Right atrium auricular region (tissue), 2 donors: ENCODE measurements around the gene TXNRD3. TPM values are rescaled to one million over a fixed set of nuclear protein-coding genes. Genes with fewer than 3 reads are reported as not detected.

Experiments used
- DNase-seq: peaks from one replicate; pipeline ENCODE4 v3.0.0-alpha.2; 2019; ENCODE audit warnings: low spot score
- H3K27ac ChIP-seq, 2 donors: fragments of 200-600 bp; sonication (generic); 1 replicate in 1 of 2; 2 replicates in 1 of 2; pipeline ENCODE4 v1.5.1; 2016 to 2019
- H3K27me3 ChIP-seq, 2 donors: fragments of 200-600 bp; sonication (generic); one replicate each; pipeline versions ENCODE4 v1.5.1 to v1.6.0; 2017 to 2019
- H3K36me3 ChIP-seq: fragments of 200-600 bp; sonication (generic); one replicate; pipeline ENCODE4 v1.5.1; 2016
- H3K4me1 ChIP-seq, 2 donors: fragments of 200-600 bp; sonication (generic); one replicate each; pipeline versions ENCODE4 v1.5.1 to v1.6.0; 2017 to 2019
- H3K4me3 ChIP-seq, 2 donors: fragments of 200-600 bp; sonication (generic); 1 replicate in 1 of 2; 2 replicates in 1 of 2; pipeline ENCODE4 v1.5.1; 2017 to 2019; ENCODE audit warnings: mild to moderate bottlenecking in 1 of 2, moderate library complexity in 1 of 2
- H3K9me3 ChIP-seq, 2 donors: fragments of 200-600 bp; sonication (generic); one replicate each; pipeline ENCODE4 v1.5.1; 2019
- total RNA-seq, 2 donors: library from RNA; depleted of rRNA; stranded (reverse); fragments of >200 nt; gene quantifications; one replicate each; pipeline ENCODE4 v1.1.0, GENCODE V29; 2016
- TF ChIP-seq, protein P1 (sequence below), 2 donors: fragments of 200-600 bp; sonication (generic); IDR thresholded peaks; one replicate each; pipeline ENCODE4 v1.5.1; 2019; ENCODE audit warnings: antibody characterized with exemption in 2 of 2

Gene TXNRD3
- total RNA-seq, 2 donors from 2014 or later: 5.0 to 6.8 TPM

DNA sequence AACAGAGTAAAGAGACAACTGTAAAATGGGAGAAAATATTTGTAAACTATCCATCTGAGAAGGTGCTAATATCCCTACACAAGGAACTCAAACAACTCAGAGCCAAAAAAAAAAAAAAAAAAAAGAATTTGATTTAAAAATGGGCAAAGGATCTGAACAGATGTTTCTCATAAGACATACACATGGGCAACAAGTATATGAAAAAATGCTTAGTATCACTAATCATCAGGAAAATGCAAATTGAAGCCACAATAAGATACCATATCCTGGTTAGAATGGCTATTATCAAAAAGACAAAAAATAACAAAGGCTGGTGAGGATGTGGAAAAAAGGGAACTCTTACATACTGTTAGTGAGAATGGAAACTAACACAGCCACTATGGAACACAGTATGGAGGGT is 36.2 kb downstream of the TXNRD3 start:
- H3K27me3 ChIP-seq: no peaks in the 10 kb centered on the region
- H3K4me1 ChIP-seq: peaks cover 0 to 7% of the 10 kb centered on the region in 2 donors
- no peak overlapping the region for H3K4me3 ChIP-seq
- DNase-seq: no peak
- no peaks in the 10 kb centered on the region for H3K9me3 ChIP-seq
- TF ChIP-seq, protein P1, sequence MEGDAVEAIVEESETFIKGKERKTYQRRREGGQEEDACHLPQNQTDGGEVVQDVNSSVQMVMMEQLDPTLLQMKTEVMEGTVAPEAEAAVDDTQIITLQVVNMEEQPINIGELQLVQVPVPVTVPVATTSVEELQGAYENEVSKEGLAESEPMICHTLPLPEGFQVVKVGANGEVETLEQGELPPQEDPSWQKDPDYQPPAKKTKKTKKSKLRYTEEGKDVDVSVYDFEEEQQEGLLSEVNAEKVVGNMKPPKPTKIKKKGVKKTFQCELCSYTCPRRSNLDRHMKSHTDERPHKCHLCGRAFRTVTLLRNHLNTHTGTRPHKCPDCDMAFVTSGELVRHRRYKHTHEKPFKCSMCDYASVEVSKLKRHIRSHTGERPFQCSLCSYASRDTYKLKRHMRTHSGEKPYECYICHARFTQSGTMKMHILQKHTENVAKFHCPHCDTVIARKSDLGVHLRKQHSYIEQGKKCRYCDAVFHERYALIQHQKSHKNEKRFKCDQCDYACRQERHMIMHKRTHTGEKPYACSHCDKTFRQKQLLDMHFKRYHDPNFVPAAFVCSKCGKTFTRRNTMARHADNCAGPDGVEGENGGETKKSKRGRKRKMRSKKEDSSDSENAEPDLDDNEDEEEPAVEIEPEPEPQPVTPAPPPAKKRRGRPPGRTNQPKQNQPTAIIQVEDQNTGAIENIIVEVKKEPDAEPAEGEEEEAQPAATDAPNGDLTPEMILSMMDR (IDR thresholded peaks at IDR 0.05): no peak
- H3K27ac ChIP-seq: no peak overlapping the region
- no peaks in the 10 kb centered on the region for H3K36me3 ChIP-seq

- Histone ChIP-seq H3K9me3 (no peaks in the 10 kb centered on the region), H3K27me3 (no peaks in the 10 kb centered on the region), H3K4me1 (peaks cover 0 to 7% of the 10 kb centered on the region in 2 donors), H3K27ac (no peak overlapping the region), H3K36me3 (no peaks in the 10 kb centered on the region), H3K4me3 (no peak overlapping the region)
- no peak for DNase-seq
- TF ChIP-seq, protein P1 (IDR thresholded peaks at IDR 0.05): no peak
These were observed 36.9 kb downstream of the TXNRD3 start for GRCh38 chr3:126618021-126618420.

GRCh38 chr3:126617571-126617970 is 37.4 kb downstream of the TXNRD3 start:
- Histone ChIP-seq H3K4me3 (no peak overlapping the region), H3K4me1 (peaks cover 0 to 7% of the 10 kb centered on the region in 2 donors), H3K36me3 (no peaks in the 10 kb centered on the region), H3K27ac (no peak overlapping the region), H3K9me3 (no peaks in the 10 kb centered on the region), H3K27me3 (no peaks in the 10 kb centered on the region)
- no peak for DNase-seq
- TF ChIP-seq, protein P1 (IDR thresholded peaks at IDR 0.05): no peak

GRCh38 chr3:126616931-126617330 is 38.0 kb downstream of the TXNRD3 start:
- no peaks in the 10 kb centered on the region for H3K9me3 ChIP-seq
- no peaks in the 10 kb centered on the region for H3K27me3 ChIP-seq
- peaks cover 0 to 7% of the 10 kb centered on the region in 2 donors for H3K4me1 ChIP-seq
- no peak overlapping the region for H3K4me3 ChIP-seq
- no peak for DNase-seq
- no peaks in the 10 kb centered on the region for H3K36me3 ChIP-seq
- TF ChIP-seq, protein P1 (IDR thresholded peaks at IDR 0.05): no peak
- no peak overlapping the region for H3K27ac ChIP-seq

DNA sequence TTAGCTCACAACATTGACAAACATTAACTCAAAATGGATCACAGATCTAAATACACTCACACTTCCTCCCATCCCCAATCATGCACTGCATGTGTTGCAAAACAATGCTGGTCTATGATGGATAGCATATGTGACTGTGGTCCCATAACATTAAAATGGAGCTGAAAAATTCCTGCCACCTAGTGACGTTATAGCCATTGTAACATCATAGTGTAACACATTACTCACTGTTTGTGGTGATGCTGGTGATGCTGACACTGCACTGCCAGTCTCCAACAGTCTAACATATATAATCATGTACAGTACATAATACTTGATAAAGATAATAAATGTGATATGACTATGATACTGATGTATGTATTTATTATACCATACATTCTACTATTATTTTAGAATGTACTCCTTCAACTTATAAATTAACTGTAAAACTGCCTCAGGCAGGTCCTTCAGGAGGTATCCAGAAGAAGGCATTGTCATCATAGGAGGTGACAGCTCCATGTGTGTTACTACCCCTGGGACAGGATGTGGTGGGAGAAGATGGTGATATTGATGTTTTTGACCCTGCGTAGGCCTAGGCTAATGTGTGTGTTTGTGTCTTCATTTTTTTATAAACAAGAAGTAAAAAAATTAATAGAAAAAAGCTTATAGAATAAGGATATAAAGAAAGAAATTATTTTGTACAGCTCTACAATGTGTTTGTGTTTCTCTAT is 41.3 kb downstream of the TXNRD3 start:
- Histone ChIP-seq H3K4me1 (no peaks in the 10 kb centered on the region), H3K27me3 (no peaks in the 10 kb centered on the region), H3K27ac (no peak overlapping the region), H3K36me3 (peaks cover 21% of the 10 kb centered on the region), H3K4me3 (no peak overlapping the region), H3K9me3 (no peaks in the 10 kb centered on the region)
- TF ChIP-seq, protein P1 (IDR thresholded peaks at IDR 0.05): no peak
- no peak for DNase-seq
